NCI-H1105 treated with DMSO at 0.1 percent for 48 hours (cell line): ENCODE results near the gene CCDC85C.

ENCODE experiments used
- DNase-seq: peaks from one replicate; lab custom pipeline; 2025; lab: John Stamatoyannopoulos, UW

CCDC85C gene

DNA sequence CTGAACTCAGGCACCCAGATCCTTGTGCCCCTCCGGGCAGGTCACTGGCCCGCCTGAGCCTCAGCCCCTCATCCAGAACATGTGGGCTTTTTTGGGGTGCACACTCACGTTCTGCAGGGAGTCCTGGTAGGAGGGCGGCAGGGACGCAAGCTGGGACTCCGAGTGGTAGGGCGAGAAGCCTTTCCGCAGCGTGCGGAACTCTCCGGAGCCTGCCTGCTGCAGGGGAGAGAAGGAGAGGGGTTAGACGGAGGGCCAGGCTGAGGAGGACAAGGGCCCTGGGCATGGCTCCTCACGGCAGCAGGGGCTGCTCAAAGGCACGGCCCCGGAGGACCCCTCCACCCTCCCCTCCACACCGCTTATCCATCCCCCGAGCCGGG, 82.0 kb downstream of the CCDC85C start:
- DNase-seq, result no peak

DNA sequence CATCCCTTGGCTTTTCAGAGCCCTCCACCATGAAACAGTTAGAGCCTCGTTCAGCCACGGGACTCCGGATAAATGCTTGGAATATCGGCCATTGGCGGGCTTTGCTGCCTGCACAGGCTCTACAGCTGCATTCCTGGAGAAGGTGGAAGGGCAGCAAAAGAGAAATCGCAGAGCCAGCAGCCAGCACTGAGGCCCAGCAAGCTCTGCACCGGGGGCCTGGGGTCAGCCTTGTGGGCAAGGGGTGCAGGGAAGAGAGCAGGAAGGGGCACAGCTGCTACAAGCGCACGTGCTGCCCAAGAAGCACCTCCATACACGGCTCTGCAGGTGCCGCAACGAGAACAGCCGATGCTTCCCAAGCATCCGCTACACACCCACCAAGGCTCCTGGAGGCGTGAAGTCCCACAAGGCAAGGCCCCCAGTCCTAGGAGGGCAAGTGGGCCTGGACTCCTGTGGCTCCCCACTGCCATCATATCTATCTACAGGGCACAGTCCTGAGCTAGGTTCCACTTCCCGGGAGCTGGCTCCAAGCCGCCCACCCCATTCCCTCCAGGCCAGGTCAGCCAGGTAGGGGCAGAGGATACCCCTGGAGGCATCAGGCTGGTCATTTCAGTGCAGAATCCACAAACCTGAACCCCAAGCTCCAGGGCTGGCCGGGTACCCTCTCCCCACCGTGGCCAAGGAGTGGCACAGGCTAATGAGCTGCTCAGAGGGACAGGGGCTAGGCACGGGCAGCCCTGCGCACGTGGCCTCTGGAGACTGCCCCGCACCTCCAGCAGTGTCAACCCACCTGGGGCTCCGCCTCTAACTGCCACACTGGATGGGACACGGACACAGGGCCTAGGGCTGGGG, 82.6 kb downstream of the CCDC85C start:
- no peak for DNase-seq

DNA sequence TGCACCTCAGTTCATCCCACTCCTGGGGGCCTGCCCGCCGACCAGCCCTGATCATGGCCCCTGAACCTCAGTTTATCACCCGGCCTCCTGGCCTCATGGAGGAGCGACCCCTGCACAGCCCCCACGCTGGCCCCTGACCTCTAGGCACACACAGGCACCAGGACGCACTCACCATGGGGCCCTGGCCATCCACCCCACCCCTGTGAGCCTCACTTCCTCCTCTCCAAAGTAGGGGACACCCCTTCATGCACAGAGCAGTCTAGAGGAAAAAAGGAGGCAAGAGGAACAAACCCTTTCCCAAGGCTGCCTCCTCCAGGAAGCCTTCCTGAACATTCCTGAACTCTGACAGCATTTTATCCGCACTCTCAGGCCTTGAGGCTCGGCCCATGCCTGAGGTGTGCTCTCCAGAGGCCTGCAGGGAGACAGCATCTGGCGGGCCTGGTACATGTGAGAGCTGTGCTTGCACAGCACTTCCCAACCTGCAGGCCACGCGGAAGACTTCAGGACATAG, 83.4 kb downstream of the CCDC85C start:
- no peak for DNase-seq

DNA sequence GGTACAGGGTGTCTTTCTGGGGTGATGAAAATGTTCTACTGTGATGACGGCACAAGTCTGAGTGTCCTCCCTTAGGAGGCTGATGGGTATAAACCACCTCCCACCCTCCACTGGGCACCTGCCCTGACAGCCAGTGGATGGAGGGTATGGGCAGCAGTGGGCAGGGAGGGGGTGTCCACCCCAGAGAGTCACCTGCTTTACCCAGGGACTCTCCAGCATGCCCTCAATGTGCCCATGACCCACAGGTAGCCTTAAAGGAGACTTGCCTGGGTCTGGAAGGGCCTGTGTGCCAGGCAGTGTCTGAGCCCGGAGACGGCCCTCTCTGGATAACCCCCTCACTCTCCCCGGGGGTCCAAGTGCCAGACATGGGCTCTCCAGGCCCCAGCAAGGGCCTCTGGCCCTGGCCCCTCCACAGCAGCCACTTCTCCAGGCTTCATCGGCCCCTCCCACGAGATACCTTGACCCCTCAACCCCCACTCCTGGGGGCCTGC, 84.0 kb downstream of the CCDC85C start:
- DNase-seq, result no peak

DNA sequence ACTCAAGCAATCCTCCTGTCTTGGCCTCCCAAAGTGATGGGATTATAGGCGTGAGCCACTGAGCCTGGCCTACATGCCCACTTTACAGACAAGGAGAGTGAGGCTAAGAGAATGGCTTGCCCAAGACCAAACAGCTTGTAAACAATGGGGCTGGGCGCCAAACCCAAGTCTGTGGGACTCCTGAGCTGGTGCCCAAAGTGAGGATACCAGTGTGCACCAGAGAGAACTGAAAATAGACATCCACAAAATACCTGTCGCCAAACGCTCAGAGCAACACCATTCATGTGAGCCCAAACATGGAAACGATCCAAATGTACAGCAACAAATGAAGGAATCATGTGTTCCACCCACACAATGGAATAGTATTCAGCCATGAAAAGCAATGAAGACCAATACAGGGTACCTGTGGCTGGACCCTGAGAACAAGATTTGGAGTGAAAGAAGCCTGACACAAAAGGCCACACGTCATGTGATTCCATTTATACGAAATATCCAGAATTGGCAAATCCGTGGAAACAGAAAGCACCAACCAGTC, 84.6 kb downstream of the CCDC85C start:
- DNase-seq, result no peak

DNA sequence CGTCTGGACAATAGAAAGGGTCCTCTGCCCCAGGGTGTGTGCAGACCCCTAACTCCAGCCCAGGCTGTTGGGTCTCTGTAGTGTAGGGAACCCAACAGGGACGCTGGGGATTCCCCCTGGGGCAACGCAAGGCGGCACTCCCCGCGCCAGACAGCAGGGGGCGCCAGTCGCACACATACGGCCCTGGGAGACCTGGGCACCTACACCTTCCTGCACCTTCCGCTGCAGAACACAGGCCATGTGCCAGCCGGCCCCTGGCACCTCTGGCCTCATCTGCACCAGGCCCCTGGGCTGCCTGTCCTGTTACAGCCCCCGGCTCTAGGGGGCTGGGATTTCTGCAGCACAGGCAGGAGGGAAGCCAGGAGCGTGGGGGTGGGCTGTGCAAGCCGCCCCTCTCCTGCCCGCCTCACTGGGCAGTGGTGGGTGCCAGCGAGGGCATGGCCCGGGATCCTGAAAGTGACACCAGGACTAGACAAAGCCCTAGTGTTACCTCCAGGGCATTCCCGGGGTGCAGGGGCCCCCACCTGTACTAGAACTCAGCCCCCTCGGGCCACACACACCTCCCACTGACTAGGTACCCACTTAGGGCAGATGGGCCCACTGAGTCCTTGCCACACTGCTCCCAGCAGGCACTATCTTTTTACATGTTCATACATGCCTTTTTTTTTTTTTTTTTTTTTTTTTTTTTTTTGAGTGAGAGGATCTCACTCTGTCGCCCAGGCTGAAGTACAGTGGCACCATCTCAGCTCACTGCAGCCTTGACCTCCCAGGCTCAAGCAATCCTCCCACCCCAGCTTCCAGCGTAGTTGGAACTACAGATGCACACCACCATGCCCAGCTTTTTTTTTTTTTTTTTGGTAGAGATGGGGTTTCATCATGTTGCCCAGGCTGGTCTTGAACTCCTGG, 85.3 kb downstream of the CCDC85C start:
- DNase-seq, result peak; percentile 54

DNA sequence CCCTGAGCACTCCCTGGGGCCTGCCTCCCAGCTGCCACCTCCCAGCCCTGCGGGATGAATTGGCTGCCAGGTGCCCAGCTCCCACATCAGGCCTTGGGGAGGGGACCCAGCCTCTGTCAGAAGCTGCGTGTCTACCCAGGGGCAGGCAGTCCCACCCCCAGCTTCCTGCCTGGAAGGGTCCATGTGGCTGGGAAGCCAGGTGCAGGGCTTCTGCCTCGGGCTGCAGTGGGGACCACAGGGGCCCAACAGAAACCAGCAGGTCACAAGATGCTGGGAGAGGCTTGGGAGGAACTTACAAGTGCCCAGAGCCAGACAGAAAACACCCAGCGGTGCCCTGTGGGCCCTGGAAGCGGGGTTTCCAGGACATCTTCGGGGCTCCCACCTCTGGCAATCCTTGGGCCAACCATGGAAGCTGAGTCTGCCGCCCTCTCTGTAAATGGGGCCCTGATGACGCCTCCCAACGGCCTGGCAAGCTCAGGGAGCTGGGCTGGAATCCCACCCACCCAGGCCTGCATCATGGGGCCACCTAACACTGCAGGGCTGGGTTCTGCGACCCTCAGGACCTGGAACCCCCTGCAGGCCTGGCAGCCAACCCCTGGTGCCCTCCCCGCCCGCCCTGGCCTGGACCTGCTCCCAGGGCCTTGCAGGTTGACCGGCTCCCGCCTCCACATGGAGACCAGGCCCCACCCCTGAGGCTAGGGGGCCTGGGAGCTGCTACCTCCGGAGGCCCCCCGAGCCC, 86.2 kb downstream of the CCDC85C start:
- no peak for DNase-seq

DNA sequence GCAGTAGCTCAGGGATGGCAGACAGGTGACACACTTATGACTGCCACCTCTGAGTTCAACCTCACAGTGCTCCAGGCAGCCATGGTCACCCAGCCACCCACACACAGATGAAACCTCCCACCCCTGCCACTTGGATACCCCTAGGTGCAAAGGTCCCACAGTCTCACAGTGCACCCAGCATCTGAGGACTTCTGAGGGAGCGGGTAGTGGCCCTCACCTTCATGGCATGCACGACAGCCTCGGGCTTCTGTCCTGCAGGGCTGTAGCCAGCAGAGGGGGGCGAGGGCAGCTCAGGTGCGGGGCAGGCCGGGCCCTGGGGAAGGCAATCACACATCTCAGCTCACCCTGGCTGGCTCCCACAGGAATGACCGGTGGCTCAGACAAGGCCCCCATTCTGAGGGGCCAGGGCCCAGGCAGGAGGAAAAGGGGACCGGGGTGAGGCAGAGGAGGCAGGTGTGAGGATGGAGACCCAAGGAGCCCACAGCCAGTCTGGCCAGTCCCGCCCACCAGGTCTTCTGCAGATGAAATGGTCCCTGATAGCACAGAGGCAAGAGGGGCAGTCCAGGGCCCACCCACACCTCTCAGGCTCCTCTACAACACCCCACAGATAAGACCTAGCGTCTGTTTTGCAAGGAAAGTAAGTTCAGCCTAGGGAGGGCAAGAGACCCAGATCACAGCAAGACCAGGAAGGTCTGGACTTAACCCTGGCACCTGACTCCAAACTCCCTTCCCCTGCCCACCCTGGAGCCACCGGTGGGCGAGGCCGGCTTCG, 87.0 kb downstream of the CCDC85C start:
- no peak for DNase-seq

DNA sequence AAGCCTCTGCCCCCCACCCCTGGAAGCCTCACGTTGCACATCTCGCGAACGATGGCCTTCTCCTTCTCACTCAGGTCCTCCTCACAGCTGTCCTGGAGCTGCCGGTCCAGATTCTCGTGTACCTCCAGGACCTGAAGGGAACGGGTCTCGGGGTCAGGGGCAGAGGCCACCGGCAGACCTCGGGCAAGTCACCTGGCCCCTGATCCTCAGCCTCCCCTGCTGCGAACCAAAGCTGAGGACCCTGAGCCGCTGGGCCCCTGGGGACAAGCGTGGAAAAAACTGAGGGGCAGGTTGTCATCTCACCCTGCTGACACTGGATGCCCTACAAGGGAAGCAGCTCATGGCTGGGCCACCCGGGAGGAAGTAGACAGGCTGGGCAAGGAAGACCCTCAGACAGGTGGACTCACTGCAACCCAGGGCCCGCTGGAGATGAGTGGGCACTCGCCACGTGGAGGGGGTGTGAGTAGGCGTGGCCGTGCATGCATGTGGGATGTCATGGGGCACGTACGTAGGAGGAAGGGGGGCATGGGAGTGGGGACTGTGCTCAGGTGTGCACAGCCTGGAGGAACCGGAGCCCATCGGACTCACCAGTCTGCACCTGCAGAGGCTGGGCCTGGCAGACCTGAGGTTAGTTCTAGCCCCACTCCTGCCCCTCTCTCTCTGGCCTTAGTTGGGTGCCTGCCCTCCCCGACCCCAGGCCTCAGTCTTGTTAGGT, 87.7 kb downstream of the CCDC85C start:
- no peak for DNase-seq

DNA sequence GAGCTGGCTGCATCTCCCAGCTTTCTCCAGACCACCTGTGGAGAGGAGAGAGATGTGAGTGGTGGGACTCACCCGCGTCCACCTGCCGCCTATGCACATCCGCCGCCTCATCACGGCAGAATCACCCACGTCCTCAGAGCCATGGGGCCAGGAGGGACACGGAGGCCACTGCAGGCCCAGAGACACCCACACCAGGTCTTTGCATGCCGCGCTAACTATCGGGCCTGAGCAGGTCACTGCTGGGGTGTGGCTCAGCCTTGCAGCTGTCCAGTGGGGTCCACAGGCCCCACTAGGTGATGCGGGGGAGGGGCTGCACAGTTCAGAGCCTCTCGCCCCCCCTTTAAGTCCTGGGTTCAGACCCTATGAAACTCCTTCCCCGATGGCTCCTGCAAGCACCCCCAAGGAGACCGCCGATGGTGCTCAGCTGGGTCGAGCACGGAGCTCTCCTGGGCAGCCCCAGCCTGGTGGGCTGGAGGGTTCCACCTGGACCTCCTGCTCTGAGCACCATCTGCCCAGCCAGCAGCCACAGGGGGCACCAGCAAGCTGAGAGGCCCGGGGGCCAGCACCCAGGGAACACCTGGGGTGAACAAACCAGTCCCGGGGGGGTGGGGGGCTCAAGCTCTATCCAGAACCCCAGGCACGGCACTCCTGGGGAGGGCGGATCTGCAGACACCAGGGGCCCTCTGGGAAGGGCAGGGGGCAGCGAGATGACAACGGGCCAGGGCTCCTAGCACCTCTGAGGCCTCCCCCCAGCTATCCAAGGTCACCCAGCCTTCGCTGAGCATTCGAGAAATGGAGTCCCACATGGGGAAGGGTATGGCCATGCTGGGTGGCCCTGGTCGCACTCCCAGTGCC, 88.5 kb downstream of the CCDC85C start:
- no peak for DNase-seq

DNA sequence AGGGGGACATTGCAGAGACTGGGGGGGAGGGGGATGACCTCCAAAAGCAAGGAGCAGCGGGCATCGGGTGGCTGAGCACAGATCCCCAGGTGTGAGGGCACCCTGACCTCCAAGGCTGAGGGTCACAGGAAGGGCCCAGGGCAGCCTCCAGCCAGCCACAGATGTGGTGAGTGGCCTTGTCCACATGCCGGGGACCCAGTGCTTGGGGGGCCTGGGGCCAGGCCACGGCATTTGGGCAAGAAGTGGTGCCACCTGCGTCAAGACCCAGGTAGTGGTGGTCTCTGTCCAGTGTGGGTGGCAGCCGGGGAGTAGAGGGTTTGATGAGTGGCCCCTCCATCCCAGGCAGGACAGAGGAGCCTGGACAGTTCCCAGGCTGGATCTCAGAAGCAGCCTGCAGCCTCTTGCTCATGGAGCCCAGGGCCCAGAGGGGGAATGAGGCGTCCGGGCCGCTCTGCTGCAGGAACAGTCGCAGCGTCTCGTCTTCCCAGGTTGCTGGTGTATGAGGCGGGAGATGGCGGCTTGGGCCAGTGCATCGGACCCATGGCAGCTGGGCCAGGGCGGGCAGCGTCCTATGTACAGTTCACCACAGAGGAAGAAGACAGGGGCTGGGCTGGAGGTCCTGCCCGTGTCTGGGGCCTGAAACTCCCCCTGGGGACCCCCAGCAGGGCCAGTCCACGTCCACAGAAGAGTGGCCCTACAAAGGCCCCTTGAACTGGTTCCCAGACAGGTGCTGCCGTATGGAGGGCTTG, 89.3 kb downstream of the CCDC85C start:
- no peak for DNase-seq

DNA sequence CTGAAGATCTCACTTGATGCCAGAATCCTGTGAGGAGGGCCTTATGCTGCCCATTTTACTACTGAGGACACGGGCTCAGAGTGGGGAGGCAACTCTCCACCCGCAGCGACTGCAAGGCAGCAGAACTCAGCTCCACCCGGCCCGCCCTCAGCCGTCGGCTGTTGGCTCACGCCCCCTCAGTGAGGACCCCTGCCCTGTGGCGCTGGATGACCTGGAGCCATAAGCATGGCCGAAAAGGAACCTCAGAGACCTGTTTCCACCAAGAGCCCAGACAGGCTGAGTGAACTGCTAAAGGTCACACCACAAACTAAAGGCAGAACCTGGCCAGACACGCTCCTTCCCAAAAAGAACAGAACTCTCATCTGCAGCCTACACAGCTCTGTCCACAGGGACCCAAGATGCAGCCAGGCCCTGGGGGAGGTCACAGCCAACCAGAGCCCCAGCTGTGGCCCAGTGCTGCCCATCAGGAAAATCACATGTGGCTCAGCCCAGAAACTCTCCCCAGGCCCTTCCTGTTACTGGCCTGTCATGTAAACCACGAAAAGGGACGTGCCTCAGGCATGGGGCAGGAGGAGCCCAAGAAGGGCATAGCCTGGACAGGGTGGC, 90.0 kb downstream of the CCDC85C start:
- DNase-seq, result no peak

DNA sequence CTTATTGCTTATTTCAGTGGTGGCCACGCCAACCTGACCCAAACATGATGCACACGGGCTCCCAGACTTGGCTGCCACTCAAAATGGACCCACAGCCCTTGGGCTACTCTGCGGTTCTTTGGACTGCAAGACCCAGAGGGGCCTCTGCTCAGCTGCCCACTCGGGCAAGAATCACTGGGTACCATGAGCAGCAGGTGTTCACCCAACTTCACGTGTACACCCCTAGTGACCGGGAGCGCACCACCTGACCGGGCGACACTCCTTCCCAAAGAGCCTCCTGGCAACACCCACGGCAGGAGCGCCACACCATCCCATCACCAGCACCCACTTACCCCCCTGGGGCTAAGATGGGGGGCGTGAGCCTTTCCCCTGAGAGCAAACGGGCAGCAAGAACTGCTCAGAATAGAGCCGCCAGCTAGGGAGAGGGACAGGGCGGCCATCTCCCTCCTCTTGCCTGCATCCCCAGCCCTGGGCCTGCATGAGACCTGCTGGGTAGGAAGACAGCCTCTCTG, 90.8 kb downstream of the CCDC85C start:
- no peak for DNase-seq

DNA sequence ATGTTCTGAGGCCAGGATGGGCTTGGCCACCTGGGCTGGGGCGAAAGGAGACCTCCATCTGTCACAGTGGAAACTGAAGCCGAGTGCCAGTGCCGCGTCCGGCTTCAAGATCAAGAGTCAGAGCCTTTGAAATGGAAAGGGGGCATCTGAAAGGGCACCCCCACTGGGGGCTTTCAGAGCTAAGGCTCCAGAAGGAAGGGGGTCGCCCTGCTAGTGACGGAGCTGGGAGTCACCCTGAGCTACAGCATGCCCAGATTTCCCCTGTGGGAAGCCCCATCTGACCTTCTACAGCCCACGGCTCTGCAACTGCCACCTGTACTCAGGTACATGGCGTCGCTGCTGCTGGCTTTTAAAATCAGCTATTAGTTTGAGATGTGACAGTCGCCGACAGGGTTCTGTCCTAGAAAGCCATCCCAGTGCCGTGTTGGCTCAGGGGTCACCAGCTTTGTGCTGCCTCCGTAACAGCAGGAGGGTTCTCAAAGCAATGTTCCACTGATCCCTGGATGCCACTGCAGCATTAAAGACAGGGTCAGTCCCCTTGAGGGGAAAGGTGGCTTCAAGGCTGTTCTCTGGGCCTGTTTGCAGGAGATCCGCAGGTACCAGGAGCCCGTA, 91.3 kb downstream of the CCDC85C start:
- DNase-seq, result no peak

DNA sequence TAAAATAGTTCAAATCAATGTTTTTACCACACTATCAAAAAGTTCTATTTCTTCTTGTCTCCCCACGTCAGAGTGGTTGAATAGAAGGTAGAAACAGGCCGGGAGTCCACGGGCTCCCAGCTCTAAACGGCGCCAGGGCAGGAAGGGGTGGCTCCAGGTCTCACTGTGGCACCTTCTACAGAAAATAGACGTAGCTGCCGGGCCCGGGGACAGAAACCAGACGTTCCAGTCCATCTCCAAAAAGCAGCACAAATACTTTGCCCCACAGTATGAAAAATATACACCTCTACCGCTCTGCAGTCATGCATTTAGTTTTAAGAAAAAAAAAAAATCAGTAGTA, 91.9 kb downstream of the CCDC85C start:
- DNase-seq, result no peak

DNA sequence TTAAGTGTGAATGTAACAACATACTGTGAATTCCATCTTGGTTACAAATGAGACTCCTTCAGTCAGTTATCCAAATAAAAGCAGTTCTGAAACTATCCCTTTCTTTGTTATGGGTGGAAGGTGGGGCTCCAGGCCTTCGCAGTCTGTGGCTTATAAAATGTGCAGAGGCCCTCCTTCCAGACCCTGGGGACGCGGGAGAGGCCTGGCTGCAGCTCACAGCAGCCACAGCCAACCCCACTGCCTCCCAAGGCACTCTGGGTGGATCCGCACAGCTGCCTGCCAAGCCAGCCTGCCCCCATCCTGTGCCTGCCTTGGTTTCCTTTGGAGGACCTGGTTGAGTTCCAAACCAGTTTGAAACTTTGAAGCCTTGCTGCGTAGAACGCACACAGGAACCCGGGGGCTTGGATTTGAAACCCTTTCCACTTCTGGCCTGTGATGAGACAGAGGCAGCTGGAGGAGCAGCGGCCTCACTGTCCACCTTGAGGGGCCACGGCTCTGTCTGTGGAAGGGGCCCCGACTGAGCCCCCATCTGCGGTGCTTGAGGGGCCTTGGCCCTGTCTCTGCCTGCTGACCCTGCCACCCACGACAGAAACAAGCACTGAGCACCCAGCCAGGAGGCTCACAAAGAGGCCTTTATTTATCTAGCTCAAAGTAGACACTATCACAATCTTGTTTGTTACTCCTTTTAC, 92.4 kb downstream of the CCDC85C start:
- no peak for DNase-seq

DNA sequence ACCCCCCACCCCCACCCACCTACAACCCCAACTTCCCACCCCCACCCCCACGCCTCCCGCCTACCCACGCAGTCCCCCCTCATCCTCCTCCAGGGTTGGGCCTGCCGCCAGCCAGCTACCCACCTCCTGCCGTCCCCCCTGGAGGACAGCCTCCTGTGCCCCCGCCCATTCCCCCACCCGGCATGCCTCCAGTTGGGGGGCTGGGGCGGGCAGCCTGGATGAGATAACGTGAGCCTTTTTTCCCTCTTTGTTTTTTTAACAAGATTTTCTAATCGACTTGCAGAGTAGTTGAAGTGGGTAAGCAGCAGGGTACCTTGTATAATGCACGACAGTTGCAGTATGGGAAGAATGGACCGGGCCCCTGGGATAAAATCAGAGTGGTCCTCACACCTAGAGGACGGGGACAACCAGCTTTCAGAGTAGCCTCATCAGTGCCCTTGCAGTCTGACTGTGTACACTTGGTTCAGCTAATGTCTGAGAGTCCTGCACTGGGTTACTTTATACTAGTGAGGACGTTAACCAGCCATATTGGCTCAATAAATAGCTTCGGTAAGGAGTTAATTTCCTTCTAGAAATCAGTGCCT, 93.4 kb downstream of the CCDC85C start:
- DNase-seq, result no peak
